PFSK-1 (cell line): ENCODE results near the gene NLRP14.

Experiments used
- REST ChIP-seq, 2 experiments: IDR thresholded peaks; 2 replicates each; pipeline versions ENCODE4 v1.6.1 to v1.8.0; 2011 to 2012; ENCODE audit warnings: low read depth in 2 of 2, low read length in 2 of 2, control low read depth in 1 of 2, inconsistent platforms in 1 of 2, mild to moderate bottlenecking in 1 of 2, moderate library complexity in 1 of 2; ENCODE audit not compliant: insufficient read depth in 1 of 2
- TAF1 ChIP-seq: IDR thresholded peaks from 2 replicates; pipeline ENCODE4 v1.6.1; 2012; ENCODE audit warnings: low read length, control low read depth, borderline replicate concordance; ENCODE audit not compliant: insufficient read depth

DNA sequence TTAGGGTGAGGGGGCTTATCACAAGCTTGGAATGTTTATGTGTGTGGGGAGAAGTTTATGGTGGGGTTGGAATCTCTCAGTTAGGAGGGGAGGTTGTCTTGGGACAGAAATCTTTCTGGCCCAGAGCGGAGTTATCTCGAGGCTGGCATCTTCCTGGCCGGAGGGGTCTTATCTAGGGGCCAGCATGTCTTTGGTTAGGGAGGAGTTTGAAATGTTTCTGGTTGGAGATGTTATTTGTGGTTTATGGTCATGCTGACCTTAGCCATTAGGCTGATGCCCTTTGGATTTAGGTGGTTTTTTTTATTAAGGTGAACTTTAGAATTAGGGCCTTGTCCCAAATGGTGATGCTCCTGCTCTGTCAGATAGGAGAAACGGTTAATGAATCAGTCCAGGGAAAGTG lies 60.6 kb downstream of the NLRP14 start:
- no peak for TF ChIP-seq TAF1
- no peak for TF ChIP-seq REST (IDR thresholded peaks at IDR 0.05; ENCODE audit: insufficient read depth in 1 of 2, low read depth in 2 of 2, low read length in 2 of 2)
